Astrocyte (in vitro differentiated cells and primary cell): ENCODE data around the gene HNF1A. TPM values are rescaled to one million over a fixed set of nuclear protein-coding genes. Genes with fewer than 3 reads are reported as not detected.

Experiments
- DNase-seq: peaks from one replicate; pipeline ENCODE4 v3.0.0-alpha.2; 2010; ENCODE audit warnings: low read depth
- FAIRE-seq: peaks from 2 replicates; lab custom pipeline; 2011; peaks lifted over from hg19 to GRCh38; lab: Jason Lieb, UNC
- H2AFZ ChIP-seq: 2 replicates; pipeline ENCODE4 v1.6.0; 2012; ENCODE audit warnings: low read depth, low read length, inconsistent platforms
- H3K27ac ChIP-seq: 2 replicates; pipeline ENCODE4 v1.5.1; 2011; ENCODE audit warnings: low read depth, low read length, inconsistent platforms
- H3K27me3 ChIP-seq: 2 replicates; pipeline ENCODE4 v1.6.0; 2011; ENCODE audit warnings: low read length, inconsistent platforms; ENCODE audit not compliant: insufficient read depth
- H3K36me3 ChIP-seq: 2 replicates; pipeline ENCODE4 v1.5.1; 2011; ENCODE audit warnings: low read length, inconsistent platforms; ENCODE audit not compliant: insufficient read depth
- H3K4me1 ChIP-seq: 2 replicates; pipeline ENCODE4 v1.5.1; 2011; ENCODE audit warnings: low read length, inconsistent platforms; ENCODE audit not compliant: insufficient read depth
- H3K4me2 ChIP-seq: 2 replicates; pipeline ENCODE4 v1.6.0; 2012; ENCODE audit warnings: low read length, inconsistent platforms
- H3K4me3 ChIP-seq: 2 replicates; pipeline ENCODE4 v1.5.1; 2011; ENCODE audit warnings: low read depth, mild to moderate bottlenecking, low read length, inconsistent platforms; ENCODE audit not compliant: insufficient read depth
- H3K79me2 ChIP-seq: 2 replicates; pipeline ENCODE4 v1.6.0; 2012; ENCODE audit warnings: mild to moderate bottlenecking, low read length, inconsistent platforms; ENCODE audit not compliant: insufficient read depth
- H3K9ac ChIP-seq: 2 replicates; pipeline ENCODE4 v1.6.0; 2012; ENCODE audit warnings: mild to moderate bottlenecking, low read length, inconsistent platforms
- H3K9me3 ChIP-seq: 2 replicates; pipeline ENCODE4 v1.5.1; 2012; ENCODE audit warnings: low read depth, mild to moderate bottlenecking, low read length, inconsistent platforms; ENCODE audit not compliant: insufficient read depth
- H4K20me1 ChIP-seq: 2 replicates; pipeline ENCODE4 v1.6.0; 2012; ENCODE audit warnings: low read length, inconsistent platforms; ENCODE audit not compliant: insufficient read depth
- H3K27ac Mint-ChIP-seq: one replicate; pipeline ENCODE4 v1.8.0; 2021; ENCODE audit warnings: mild to moderate bottlenecking, mixed read lengths; ENCODE audit not compliant: unreplicated experiment
- H3K27me3 Mint-ChIP-seq: one replicate; pipeline ENCODE4 v1.8.0; 2021; ENCODE audit warnings: low read depth, mixed read lengths; ENCODE audit not compliant: unreplicated experiment
- H3K36me3 Mint-ChIP-seq: one replicate; pipeline ENCODE4 v1.8.0; 2021; ENCODE audit warnings: low read depth, mixed read lengths; ENCODE audit not compliant: unreplicated experiment
- H3K4me1 Mint-ChIP-seq: one replicate; pipeline ENCODE4 v1.8.0; 2021; ENCODE audit warnings: low read depth, mixed read lengths; ENCODE audit not compliant: unreplicated experiment
- H3K4me3 Mint-ChIP-seq: one replicate; pipeline ENCODE4 v1.8.0; 2021; ENCODE audit warnings: mild to moderate bottlenecking, moderate library complexity, mixed read lengths; ENCODE audit not compliant: unreplicated experiment
- H3K9me3 Mint-ChIP-seq: one replicate; pipeline ENCODE4 v1.8.0; 2021; ENCODE audit warnings: mild to moderate bottlenecking, mixed read lengths; ENCODE audit not compliant: unreplicated experiment
- EZH2 ChIP-seq: IDR thresholded peaks from 2 replicates; pipeline ENCODE4 v1.6.1; 2012; ENCODE audit warnings: mild to moderate bottlenecking, low read length, inconsistent platforms; ENCODE audit not compliant: insufficient read depth
- total RNA-seq: library from RNA; stranded (reverse); gene quantifications from 2 replicates; pipeline ENCODE4 v1.2.1, GENCODE V29; 2021
- TF ChIP-seq, protein P1 (sequence below): IDR thresholded peaks from 2 replicates; pipeline ENCODE4 v1.5.1; 2011; ENCODE audit warnings: low read depth, mild to moderate bottlenecking, inconsistent platforms, low read length, moderate library complexity; ENCODE audit not compliant: insufficient read depth

HNF1A gene
- total RNA-seq, 1 donor from 2014 or later: not detected

DNA sequence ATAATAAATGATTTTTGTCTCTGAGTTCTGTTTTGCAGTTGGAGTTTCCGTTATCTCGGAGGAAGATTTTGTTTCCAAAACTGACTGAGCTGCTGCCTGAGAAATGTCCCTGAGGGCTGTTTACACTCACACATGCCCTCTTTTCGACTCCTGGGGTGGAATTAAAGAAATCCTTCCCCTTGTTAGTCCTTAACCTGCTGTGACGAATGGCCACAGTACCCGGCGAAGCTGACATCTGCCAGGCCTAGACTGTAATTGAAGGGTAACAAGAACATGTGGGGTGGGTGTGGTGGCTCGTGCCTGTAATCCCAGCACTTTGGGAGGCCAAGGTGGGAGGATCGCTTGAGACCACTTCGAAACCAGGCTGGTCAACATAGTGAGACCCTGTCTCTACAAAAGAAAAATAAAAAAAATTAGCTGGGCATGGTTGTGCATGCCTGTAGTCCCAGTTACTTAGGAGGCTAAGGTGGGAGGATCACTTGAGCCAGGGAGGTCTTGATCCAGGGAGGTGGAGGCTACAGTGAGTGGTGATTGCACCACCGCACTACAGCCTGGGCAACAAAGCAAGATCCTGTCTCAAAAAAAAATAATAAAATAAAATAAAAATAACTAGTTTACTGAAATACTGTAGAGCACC is 52.4 kb downstream of the HNF1A start:
- H3K27ac ChIP-seq: no peak overlapping the region
- H3K27ac Mint-ChIP-seq: no peak overlapping the region
- FAIRE-seq (no peak), DNase-seq (no peak)
- H3K27me3 ChIP-seq: peaks cover 6% of the 10 kb centered on the region
- H3K4me1 ChIP-seq: peaks cover 6% of the 10 kb centered on the region
- TF ChIP-seq, protein P1, sequence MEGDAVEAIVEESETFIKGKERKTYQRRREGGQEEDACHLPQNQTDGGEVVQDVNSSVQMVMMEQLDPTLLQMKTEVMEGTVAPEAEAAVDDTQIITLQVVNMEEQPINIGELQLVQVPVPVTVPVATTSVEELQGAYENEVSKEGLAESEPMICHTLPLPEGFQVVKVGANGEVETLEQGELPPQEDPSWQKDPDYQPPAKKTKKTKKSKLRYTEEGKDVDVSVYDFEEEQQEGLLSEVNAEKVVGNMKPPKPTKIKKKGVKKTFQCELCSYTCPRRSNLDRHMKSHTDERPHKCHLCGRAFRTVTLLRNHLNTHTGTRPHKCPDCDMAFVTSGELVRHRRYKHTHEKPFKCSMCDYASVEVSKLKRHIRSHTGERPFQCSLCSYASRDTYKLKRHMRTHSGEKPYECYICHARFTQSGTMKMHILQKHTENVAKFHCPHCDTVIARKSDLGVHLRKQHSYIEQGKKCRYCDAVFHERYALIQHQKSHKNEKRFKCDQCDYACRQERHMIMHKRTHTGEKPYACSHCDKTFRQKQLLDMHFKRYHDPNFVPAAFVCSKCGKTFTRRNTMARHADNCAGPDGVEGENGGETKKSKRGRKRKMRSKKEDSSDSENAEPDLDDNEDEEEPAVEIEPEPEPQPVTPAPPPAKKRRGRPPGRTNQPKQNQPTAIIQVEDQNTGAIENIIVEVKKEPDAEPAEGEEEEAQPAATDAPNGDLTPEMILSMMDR: no peak
- no peak for TF ChIP-seq EZH2
- H3K9ac ChIP-seq: no peak overlapping the region
- peaks cover 2% of the 10 kb centered on the region for H3K9me3 Mint-ChIP-seq
- no peaks in the 10 kb centered on the region for H3K79me2 ChIP-seq
- no peak overlapping the region for H2AFZ ChIP-seq
- H3K36me3 Mint-ChIP-seq: no peaks in the 10 kb centered on the region
- H4K20me1 ChIP-seq: no peaks in the 10 kb centered on the region
- H3K4me1 Mint-ChIP-seq: peaks cover 9% of the 10 kb centered on the region
- no peak overlapping the region for H3K4me3 ChIP-seq
- H3K4me2 ChIP-seq: no peak overlapping the region
- no peaks in the 10 kb centered on the region for H3K36me3 ChIP-seq
- H3K4me3 Mint-ChIP-seq: no peak overlapping the region
- H3K27me3 Mint-ChIP-seq: peaks cover 11% of the 10 kb centered on the region
- no peaks in the 10 kb centered on the region for H3K9me3 ChIP-seq

DNA sequence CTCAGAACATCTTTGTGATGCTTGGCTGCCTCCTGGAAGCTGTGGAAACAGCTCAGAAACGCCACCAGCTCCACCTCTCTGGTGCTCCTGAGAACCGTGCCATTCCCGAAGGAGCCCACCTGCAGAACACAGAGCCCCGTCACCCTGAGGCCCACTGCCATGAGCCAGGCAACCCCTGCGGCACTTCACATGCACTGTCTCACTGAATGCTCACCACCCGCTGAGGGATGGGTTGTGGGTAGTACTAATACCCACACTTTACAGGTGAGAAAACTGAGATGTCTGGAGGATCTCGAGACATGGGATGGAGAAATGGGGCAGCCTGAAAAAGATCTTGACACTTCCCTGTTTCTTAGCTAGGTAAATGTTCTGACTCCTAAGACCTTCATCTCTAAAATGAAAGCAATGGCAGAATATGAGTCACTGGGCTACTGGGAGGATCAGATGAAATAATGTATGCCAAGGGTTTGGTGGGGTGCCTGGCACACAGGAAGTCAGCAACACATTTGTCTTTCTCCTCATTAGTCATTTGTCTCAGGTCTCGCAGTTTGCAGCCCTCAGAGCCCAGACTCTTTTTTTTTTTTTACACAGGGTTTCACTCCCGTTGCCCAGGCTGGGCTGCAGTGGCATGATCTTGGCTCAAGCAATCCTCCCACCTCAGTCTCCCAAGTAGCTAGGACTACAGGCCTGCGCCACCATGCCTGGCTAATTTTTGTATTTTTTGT is 55.4 kb downstream of the HNF1A start:
- H3K27ac Mint-ChIP-seq: no peak overlapping the region
- Histone ChIP-seq H3K36me3 (no peaks in the 10 kb centered on the region), H3K79me2 (no peaks in the 10 kb centered on the region), H3K4me3 (no peak overlapping the region), H3K27ac (no peak overlapping the region), H3K9ac (no peak overlapping the region), H3K9me3 (no peaks in the 10 kb centered on the region), H3K4me1 (peaks cover 6% of the 10 kb centered on the region), H2AFZ (peak overlapping the region; percentile 20), H4K20me1 (no peaks in the 10 kb centered on the region), H3K27me3 (no peaks in the 10 kb centered on the region), H3K4me2 (peak overlapping the region; percentile 33)
- H3K4me3 Mint-ChIP-seq: peak overlapping the region; percentile 45
- TF ChIP-seq, protein P1: no peak
- TF ChIP-seq EZH2: no peak
- DNase-seq (peak; percentile 36), FAIRE-seq (no peak)
- H3K36me3 Mint-ChIP-seq: no peaks in the 10 kb centered on the region
- no peaks in the 10 kb centered on the region for H3K9me3 Mint-ChIP-seq
- H3K27me3 Mint-ChIP-seq: peaks cover 3% of the 10 kb centered on the region
- H3K4me1 Mint-ChIP-seq: peaks cover 16% of the 10 kb centered on the region
